Neural progenitor cell (in vitro differentiated cells): Measurements from ENCODE around the gene FOSB.

Experiments used
- CTCF ChIP-seq: fragments of 200-600 bp; sonication (generic); IDR thresholded peaks from 2 replicates; pipeline ENCODE4 v1.5.1; 2017; ENCODE audit warnings: antibody characterized with exemption, mild to moderate bottlenecking
- EZH2 ChIP-seq: fragments of 200-600 bp; sonication (generic); IDR thresholded peaks from 2 replicates; pipeline ENCODE4 v1.6.1; 2017; ENCODE audit warnings: antibody characterized with exemption, mild to moderate bottlenecking, moderate library complexity
- EZH2phosphoT487 ChIP-seq: fragments of 200-600 bp; sonication (generic); IDR thresholded peaks from 2 replicates; pipeline ENCODE4 v1.6.1; 2017; ENCODE audit warnings: antibody characterized with exemption

- TF ChIP-seq EZH2phosphoT487 (no peak), CTCF (no peak), EZH2 (no peak)
Observed at GRCh38 chr19:45517641-45518468, 50.1 kb downstream of the FOSB start.
